HepG2 (cell line): Measurements from ENCODE around the gene SKIDA1. TPM values are rescaled to one million over a fixed set of nuclear protein-coding genes. Genes with fewer than 3 reads are reported as not detected.

Source experiments
- ATAC-seq: fragments of 200-7000 bp; cut with Tn5 transposase; 3 replicates; pipeline ENCODE4 v1.9.1; 2020; ENCODE audit warnings: mild to moderate bottlenecking, moderate library complexity
- BruUV-seq: library from RNA; stranded (reverse); fragments of 400-500 nt; replicated peaks from 2 replicates; lab custom pipeline; 2021; lab: Mats Ljungman, UMichigan
- CTCF ChIA-PET: fragments of 300-600 bp; formaldehyde crosslinking; extraction: SDS; loops from one replicate; lab custom pipeline; 2021; ENCODE audit warnings: low total read pairs, inconsistent platforms, low intra/inter-chr PET ratio; lab: Yijun Ruan, JAX
- POLR2A ChIA-PET: fragments of 350-600 bp; sonication (Branson Sonifier 250); formaldehyde crosslinking; loops from one replicate; lab custom pipeline; 2020; ENCODE audit warnings: antibody characterized with exemption, inconsistent platforms; lab: Yijun Ruan, JAX
- DNase-seq: peaks from one replicate; pipeline ENCODE4 v3.0.0-alpha.2; 2015; ENCODE audit warnings: low spot score
- FAIRE-seq: peaks from 3 replicates; lab custom pipeline; 2011; peaks lifted over from hg19 to GRCh38; lab: Jason Lieb, UNC
- H2AFZ ChIP-seq: one replicate; pipeline ENCODE4 v1.6.1; 2011; ENCODE audit warnings: low read length, inconsistent platforms
- H3K27ac ChIP-seq: fragments of 300-600 bp; 3 replicates; pipeline ENCODE4 v1.8.0; 2011; ENCODE audit warnings: mixed run types, mild to moderate bottlenecking, mixed read lengths, low read length, inconsistent platforms; ENCODE audit not compliant: insufficient read depth; ENCODE audit errors: extremely low read length
- H3K27me3 ChIP-seq, 2 experiments: fragments of 200-600 bp in 1 of 2; 2 replicates in 1 of 2; 3 replicates in 1 of 2; pipeline versions ENCODE4 v1.6.0 to v1.8.0; 2011; ENCODE audit warnings: low read length in 2 of 2, mild to moderate bottlenecking in 2 of 2, moderate library complexity in 2 of 2, inconsistent platforms in 1 of 2; ENCODE audit not compliant: insufficient read depth in 2 of 2, control insufficient read depth in 1 of 2
- H3K36me3 ChIP-seq, 2 experiments: fragments of 200-600 bp in 1 of 2; replicated peaks in 1 of 2; 2 replicates in 1 of 2; 3 replicates in 1 of 2; pipeline versions ENCODE4 v1.5.1 to v1.8.0; 2011; ENCODE audit warnings: low read length in 2 of 2, inconsistent platforms in 1 of 2; ENCODE audit not compliant: insufficient read depth in 2 of 2, control insufficient read depth in 1 of 2
- H3K4me1 ChIP-seq: 2 replicates; pipeline ENCODE4 v1.5.1; 2012; ENCODE audit warnings: low read length, inconsistent platforms; ENCODE audit not compliant: insufficient read depth
- H3K4me2 ChIP-seq: 2 replicates; pipeline ENCODE4 v1.6.0; 2011; ENCODE audit warnings: low read depth, low read length, inconsistent platforms
- H3K4me3 ChIP-seq, 3 experiments: fragments of 200-600 bp in 1 of 3; sonication (generic), shearing (Covaris generic) in 1 of 3; replicated peaks in 1 of 3; 2 replicates each; pipeline ENCODE4 v1.5.1; 2011 to 2016; ENCODE audit warnings: low read length in 3 of 3, inconsistent platforms in 2 of 3, low read depth in 2 of 3, mild to moderate bottlenecking in 2 of 3, control low read depth in 1 of 3, mixed read lengths in 1 of 3; ENCODE audit not compliant: insufficient read depth in 1 of 3
- H3K79me2 ChIP-seq: one replicate; pipeline ENCODE4 v1.6.1; 2011; ENCODE audit warnings: low read length, inconsistent platforms; ENCODE audit not compliant: insufficient read depth
- H3K9ac ChIP-seq: 2 replicates; pipeline ENCODE4 v1.6.0; 2011; ENCODE audit warnings: mild to moderate bottlenecking, low read depth, low read length, inconsistent platforms; ENCODE audit not compliant: insufficient read depth
- H3K9me3 ChIP-seq: 2 replicates; pipeline ENCODE4 v1.5.1; 2012; ENCODE audit warnings: mild to moderate bottlenecking, low read length
- H4K20me1 ChIP-seq: 2 replicates; pipeline ENCODE4 v1.6.0; 2011; ENCODE audit warnings: inconsistent platforms, mild to moderate bottlenecking, low read length, moderate library complexity; ENCODE audit not compliant: insufficient read depth
- CEBPZ ChIP-seq: IDR thresholded peaks from 2 replicates; pipeline ENCODE4 v1.6.1; 2012; ENCODE audit warnings: low read length, improper control_type of control experiment
- MEF2D ChIP-seq: sonication (generic); formaldehyde crosslinking; IDR thresholded peaks from 2 replicates; pipeline ENCODE4 v1.5.1; 2020; ENCODE audit warnings: mild to moderate bottlenecking, missing genetic modification reagents
- NR2F1 ChIP-seq, 2 experiments: fragments of 450-650 bp in 1 of 2; formaldehyde crosslinking in 1 of 2; IDR thresholded peaks; 2 replicates each; pipeline versions ENCODE4 v1.5.0 to v1.6.1; 2016 to 2020; ENCODE audit warnings: mild to moderate bottlenecking in 1 of 2, missing compliant biosample characterization in 1 of 2, missing genetic modification reagents in 1 of 2, moderate library complexity in 1 of 2
- PPARG ChIP-seq: conservative IDR thresholded peaks from 2 replicates; pipeline ENCODE4 v1.6.1; 2016; ENCODE audit warnings: missing biosample characterization, missing genetic modification reagents
- RBM22 ChIP-seq: fragments of 200-400 bp; formaldehyde crosslinking; optimal IDR thresholded peaks from 2 replicates; pipeline ENCODE3; 2017; ENCODE audit warnings: mild to moderate bottlenecking, low read length, moderate library complexity
- REPIN1 ChIP-seq: sonication (generic); formaldehyde crosslinking; IDR thresholded peaks from 2 replicates; pipeline ENCODE4 v1.8.0; 2022; ENCODE audit warnings: missing genetic modification reagents, low read depth, mild to moderate bottlenecking, borderline replicate concordance
- ZNF12 ChIP-seq: sonication (generic); formaldehyde crosslinking; IDR thresholded peaks from 2 replicates; pipeline ENCODE4 v1.5.0; 2020; ENCODE audit warnings: missing genetic modification reagents
- ZNF335 ChIP-seq: sonication (generic); formaldehyde crosslinking; IDR thresholded peaks from 2 replicates; pipeline ENCODE4 v1.4.0; 2020; ENCODE audit warnings: missing genetic modification reagents
- ZNF792 ChIP-seq: IDR thresholded peaks from 2 replicates; pipeline ENCODE4 v1.6.1; 2016
- WGBS: methylation state at CpG from one replicate; pipeline ENCODE4 v1.1.6; 2017; ENCODE audit warnings: low lambda C conversion rate; 5-methylcytosine and 5-hydroxymethylcytosine counted together
- in situ Hi-C: cut with HindIII; loops from 2 replicates; pipeline ENCODE4 v1.10.0; 2017; ENCODE audit warnings: low pct_unique_long_range_greater_than_20kb; ENCODE audit not compliant: extremely low pct_ligation_motif_present
- intact Hi-C: fragments of 100-400 bp; cut with micrococcal nuclease; formaldehyde crosslinking; loops from one replicate; pipeline ENCODE4 v1.10.0; 2022; ENCODE audit not compliant: unreplicated experiment
- polyA plus RNA-seq, 8 experiments: library from polyadenylated mRNA; depleted of rRNA in 3 of 8; stranded (reverse) in 7 of 8; unstranded in 1 of 8; fragments of >200 nt; fragmentation: Illumina TruSeq in 4 of 8; extraction: Trizol in 4 of 8; gene quantifications; 2 replicates each; pipeline versions ENCODE4 v1.2.1 to v1.2.3, GENCODE V29; 2011 to 2016; ENCODE audit warnings: low read depth in 4 of 8, missing spikeins in 1 of 8, mixed read lengths in 1 of 8; ENCODE audit not compliant: insufficient read depth in 1 of 8
- total RNA-seq, 5 experiments: library from RNA; depleted of rRNA; stranded (reverse); fragments of >200 nt; fragmentation: Illumina TruSeq; extraction: Trizol; gene quantifications; 2 replicates each; pipeline ENCODE4 v1.2.3, GENCODE V29; 2016; ENCODE audit warnings: low read depth in 1 of 5
- TF ChIP-seq, protein P1 (sequence below): sonication (generic); formaldehyde crosslinking; IDR thresholded peaks from 2 replicates; pipeline ENCODE4 v1.4.0; 2020; ENCODE audit warnings: missing genetic modification reagents, borderline replicate concordance

The SKIDA1 gene
- total and polyA plus RNA-seq, 2 of the 13 experiments (the other 11 are each of a cell fraction or from before 2014, with no cell fraction given) = 0.73 to 1.5 TPM

GRCh38 chr10:21498377-21498776, 27.1 kb downstream of the SKIDA1 start:
- intact Hi-C loops (loop anchor here (5.0 to 10.0 kb wide), 2 partner anchors 424 to 454 kb away; no protein-coding TSS in a partner anchor), in situ Hi-C loops (loop anchor here (10.0 to 25.0 kb wide), 2 partner anchors 211 to 456 kb away; no protein-coding TSS in a partner anchor)
- Histone ChIP-seq H3K36me3 (no peaks in the 10 kb centered on the region), H3K4me3 (no peak overlapping the region), H3K27me3 (no peaks in the 10 kb centered on the region; a peak in 1 of 5 replicates), H3K9ac (no peak overlapping the region), H2AFZ (no peak overlapping the region), H3K4me1 (peaks cover 63% of the 10 kb centered on the region), H3K4me2 (no peak overlapping the region), H3K27ac (no peak overlapping the region), H3K79me2 (peaks cover 5% of the 10 kb centered on the region), H3K9me3 (no peaks in the 10 kb centered on the region), H4K20me1 (no peaks in the 10 kb centered on the region)
- ATAC-seq (no peak), FAIRE-seq (peak; percentile 60), DNase-seq (no peak)
- TF ChIP-seq RBM22 (no peak), CEBPZ (no peak), ZNF792 (CRISPR knock-in tag) (no peak), ZNF12 (no peak), PPARG (CRISPR knock-in tag) (peak; percentile 31; the same call in 1 of the 2 replicates), ZNF335 (no peak), REPIN1 (CRISPR knock-in tag) (no peak), MEF2D (CRISPR knock-in tag) (peak; percentile 59; the same call in 1 of the 2 replicates), NR2F1 (CRISPR knock-in tag; IDR thresholded peaks at IDR 0.05) (no peak)
- TF ChIP-seq, protein P1, sequence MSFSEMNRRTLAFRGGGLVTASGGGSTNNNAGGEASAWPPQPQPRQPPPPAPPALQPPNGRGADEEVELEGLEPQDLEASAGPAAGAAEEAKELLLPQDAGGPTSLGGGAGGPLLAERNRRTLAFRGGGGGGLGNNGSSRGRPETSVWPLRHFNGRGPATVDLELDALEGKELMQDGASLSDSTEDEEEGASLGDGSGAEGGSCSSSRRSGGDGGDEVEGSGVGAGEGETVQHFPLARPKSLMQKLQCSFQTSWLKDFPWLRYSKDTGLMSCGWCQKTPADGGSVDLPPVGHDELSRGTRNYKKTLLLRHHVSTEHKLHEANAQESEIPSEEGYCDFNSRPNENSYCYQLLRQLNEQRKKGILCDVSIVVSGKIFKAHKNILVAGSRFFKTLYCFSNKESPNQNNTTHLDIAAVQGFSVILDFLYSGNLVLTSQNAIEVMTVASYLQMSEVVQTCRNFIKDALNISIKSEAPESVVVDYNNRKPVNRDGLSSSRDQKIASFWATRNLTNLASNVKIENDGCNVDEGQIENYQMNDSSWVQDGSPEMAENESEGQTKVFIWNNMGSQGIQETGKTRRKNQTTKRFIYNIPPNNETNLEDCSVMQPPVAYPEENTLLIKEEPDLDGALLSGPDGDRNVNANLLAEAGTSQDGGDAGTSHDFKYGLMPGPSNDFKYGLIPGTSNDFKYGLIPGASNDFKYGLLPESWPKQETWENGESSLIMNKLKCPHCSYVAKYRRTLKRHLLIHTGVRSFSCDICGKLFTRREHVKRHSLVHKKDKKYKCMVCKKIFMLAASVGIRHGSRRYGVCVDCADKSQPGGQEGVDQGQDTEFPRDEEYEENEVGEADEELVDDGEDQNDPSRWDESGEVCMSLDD = no peak
- CTCF ChIA-PET = no interaction called here
- 35% methylated on average over 2 of the region's 2 CpGs for WGBS
- POLR2A ChIA-PET = interaction anchor here (5.1 kb wide), 1 partner anchor 27 kb away, joined by 294 read pairs; the partner anchor contains the start of gene SKIDA1
- no TSS peak for BruUV-seq
